ENCODE measurements around the gene MYT1. TPM values are rescaled to one million over a fixed set of nuclear protein-coding genes. Genes with fewer than 3 reads are reported as not detected.

MYT1 gene
- total RNA-seq, 2 donors from 2014 or later: 0.15 TPM; not detected in 1

GRCh38 chr20:64188682-64189529 lies 24.7 kb downstream of the MYT1 start:
- Histone ChIP-seq H3K4me1 (no peaks in the 10 kb centered on the region), H3K9me3 (no peaks in the 10 kb centered on the region), H3K27me3 (no peaks in the 10 kb centered on the region), H3K4me3 (no peak overlapping the region), H3K36me3 (no peaks in the 10 kb centered on the region), H3K27ac (no peak overlapping the region)
- DNase-seq (ENCODE audit: low spot score): no peak
- no peak for TF ChIP-seq CTCF (IDR thresholded peaks at IDR 0.05)

GRCh38 chr20:64189530-64189966 lies 25.3 kb downstream of the MYT1 start:
- DNase-seq (ENCODE audit: low spot score): no peak
- H3K27me3 ChIP-seq: no peaks in the 10 kb centered on the region
- no peaks in the 10 kb centered on the region for H3K9me3 ChIP-seq
- no peaks in the 10 kb centered on the region for H3K36me3 ChIP-seq
- no peak overlapping the region for H3K4me3 ChIP-seq
- H3K4me1 ChIP-seq: no peaks in the 10 kb centered on the region
- no peak overlapping the region for H3K27ac ChIP-seq
- no peak for TF ChIP-seq CTCF (IDR thresholded peaks at IDR 0.05)

- no peak for DNase-seq (ENCODE audit: low spot score)
- no peak overlapping the region for H3K4me3 ChIP-seq
- H3K27me3 ChIP-seq: no peaks in the 10 kb centered on the region
- no peaks in the 10 kb centered on the region for H3K36me3 ChIP-seq
- no peaks in the 10 kb centered on the region for H3K4me1 ChIP-seq
- H3K27ac ChIP-seq: no peak overlapping the region
- no peaks in the 10 kb centered on the region for H3K9me3 ChIP-seq
- TF ChIP-seq CTCF (IDR thresholded peaks at IDR 0.05): no peak
Observed at GRCh38 chr20:64189986-64190385, 25.7 kb downstream of the MYT1 start.

- Histone ChIP-seq H3K27ac (no peak overlapping the region), H3K36me3 (no peaks in the 10 kb centered on the region), H3K27me3 (no peaks in the 10 kb centered on the region), H3K9me3 (no peaks in the 10 kb centered on the region), H3K4me3 (no peak overlapping the region), H3K4me1 (no peaks in the 10 kb centered on the region)
- DNase-seq (ENCODE audit: low spot score): no peak
- TF ChIP-seq CTCF (IDR thresholded peaks at IDR 0.05): no peak
Observed at GRCh38 chr20:64191002-64191401, 26.8 kb downstream of the MYT1 start.

GRCh38 chr20:64192406-64192805 lies 28.2 kb downstream of the MYT1 start:
- no peaks in the 10 kb centered on the region for H3K4me1 ChIP-seq
- no peaks in the 10 kb centered on the region for H3K9me3 ChIP-seq
- H3K27ac ChIP-seq: no peak overlapping the region
- no peak overlapping the region for H3K4me3 ChIP-seq
- no peaks in the 10 kb centered on the region for H3K36me3 ChIP-seq
- TF ChIP-seq CTCF (IDR thresholded peaks at IDR 0.05): no peak
- no peaks in the 10 kb centered on the region for H3K27me3 ChIP-seq
- DNase-seq (ENCODE audit: low spot score): no peak

- Histone ChIP-seq H3K4me1 (no peaks in the 10 kb centered on the region), H3K27ac (no peak overlapping the region), H3K9me3 (no peaks in the 10 kb centered on the region), H3K4me3 (no peak overlapping the region), H3K36me3 (no peaks in the 10 kb centered on the region), H3K27me3 (no peaks in the 10 kb centered on the region)
- DNase-seq (ENCODE audit: low spot score): no peak
- TF ChIP-seq CTCF (IDR thresholded peaks at IDR 0.05): no peak
Observed at GRCh38 chr20:64193058-64193457, 28.8 kb downstream of the MYT1 start.

All from right atrium auricular region (tissue), 2 donors.